HG02981 (cell line): ENCODE results near the gene CENPF.
"Not testable (repeated sequence)": the region's sequence is repeated elsewhere in the genome, so short reads cannot be mapped to it uniquely, and the experiment has no call there.

Source experiments
- ATAC-seq: cut with Tn5 transposase; IDR thresholded peaks from one replicate; pipeline ENCODE4 v1.9.1; 2021; ENCODE audit warnings: mild to moderate bottlenecking, moderate library complexity; ENCODE audit not compliant: unreplicated experiment

CENPF gene

GRCh38 chr1:214583824-214584554, 19.0 kb upstream of the CENPF start:
- ATAC-seq = no peak

- ATAC-seq = peak; percentile 75
These were observed 17.9 kb upstream of the CENPF start for GRCh38 chr1:214584805-214585766.

GRCh38 chr1:214586621-214587020, 16.4 kb upstream of the CENPF start:
- no peak for ATAC-seq

- no peak for ATAC-seq
These were observed 15.8 kb upstream of the CENPF start for GRCh38 chr1:214587165-214587564.

- no peak for ATAC-seq
These were observed 13.9 kb upstream of the CENPF start for GRCh38 chr1:214588963-214589597.

DNA sequence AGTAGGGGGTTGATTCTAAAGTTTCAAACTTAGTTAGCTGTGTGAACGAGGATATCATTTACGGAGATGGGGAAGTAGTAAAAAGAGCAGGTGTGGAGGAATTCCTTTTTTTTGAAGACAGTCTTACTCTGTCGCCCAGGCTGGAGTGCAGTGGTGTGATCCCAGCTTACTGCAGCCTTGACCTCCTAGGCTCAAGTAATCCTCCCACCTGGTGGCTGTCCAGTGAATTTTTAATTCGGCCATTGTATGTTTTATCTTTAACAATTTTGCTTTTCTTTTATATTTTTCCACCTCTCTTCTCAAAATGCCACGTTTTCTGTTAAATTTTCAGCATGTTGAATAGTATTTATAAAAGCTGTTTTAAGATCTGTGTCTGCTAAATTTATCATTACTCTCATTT, 12.3 kb upstream of the CENPF start:
- no peak for ATAC-seq

DNA sequence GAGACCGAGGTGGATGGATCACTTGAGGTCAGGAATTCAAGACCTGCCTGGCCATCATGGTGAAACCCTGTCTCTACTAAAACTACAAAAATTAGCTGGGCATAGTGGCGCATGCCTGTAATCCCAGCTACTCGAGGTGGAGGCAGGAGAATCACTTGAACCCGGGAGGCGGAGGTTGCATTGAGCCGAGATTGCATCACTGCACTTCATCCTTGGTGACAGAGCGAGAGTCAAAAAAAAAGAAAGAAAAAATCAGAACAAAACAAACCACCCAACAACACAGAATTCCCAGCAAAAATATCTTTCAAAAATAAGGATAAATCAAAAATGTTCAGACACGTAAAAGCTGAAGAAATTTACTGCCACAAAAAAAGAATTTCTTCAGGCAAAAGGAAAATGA, 11.1 kb upstream of the CENPF start:
- ATAC-seq = not testable (repeated sequence)

- ATAC-seq = no peak
These were observed 9.8 kb upstream of the CENPF start for GRCh38 chr1:214593158-214593557.

- ATAC-seq = no peak
These were observed 841 bp downstream of the CENPF start for GRCh38 chr1:214603819-214604252.

DNA sequence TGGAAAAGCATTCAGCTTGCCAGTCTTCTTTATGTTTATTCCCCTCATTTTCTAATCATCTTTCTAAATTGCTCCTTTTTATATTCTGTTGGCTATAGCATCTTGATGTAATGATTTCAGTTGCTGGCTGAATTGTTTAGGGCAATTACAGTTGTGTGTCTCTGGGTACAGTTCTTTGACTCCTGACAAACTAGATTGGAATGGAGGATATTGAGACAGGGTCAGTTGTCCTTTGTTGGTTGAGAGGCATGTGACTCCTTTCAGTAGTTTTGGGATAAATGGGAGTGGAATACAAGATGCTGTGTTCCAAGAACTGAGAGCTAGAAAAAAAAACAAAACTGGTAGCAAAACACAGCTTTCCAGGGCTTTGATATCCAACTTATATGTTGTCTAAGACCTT, 1.5 kb downstream of the CENPF start:
- no peak for ATAC-seq

- not testable (repeated sequence) for ATAC-seq
These were observed 2.5 kb downstream of the CENPF start for GRCh38 chr1:214605484-214605883.

DNA sequence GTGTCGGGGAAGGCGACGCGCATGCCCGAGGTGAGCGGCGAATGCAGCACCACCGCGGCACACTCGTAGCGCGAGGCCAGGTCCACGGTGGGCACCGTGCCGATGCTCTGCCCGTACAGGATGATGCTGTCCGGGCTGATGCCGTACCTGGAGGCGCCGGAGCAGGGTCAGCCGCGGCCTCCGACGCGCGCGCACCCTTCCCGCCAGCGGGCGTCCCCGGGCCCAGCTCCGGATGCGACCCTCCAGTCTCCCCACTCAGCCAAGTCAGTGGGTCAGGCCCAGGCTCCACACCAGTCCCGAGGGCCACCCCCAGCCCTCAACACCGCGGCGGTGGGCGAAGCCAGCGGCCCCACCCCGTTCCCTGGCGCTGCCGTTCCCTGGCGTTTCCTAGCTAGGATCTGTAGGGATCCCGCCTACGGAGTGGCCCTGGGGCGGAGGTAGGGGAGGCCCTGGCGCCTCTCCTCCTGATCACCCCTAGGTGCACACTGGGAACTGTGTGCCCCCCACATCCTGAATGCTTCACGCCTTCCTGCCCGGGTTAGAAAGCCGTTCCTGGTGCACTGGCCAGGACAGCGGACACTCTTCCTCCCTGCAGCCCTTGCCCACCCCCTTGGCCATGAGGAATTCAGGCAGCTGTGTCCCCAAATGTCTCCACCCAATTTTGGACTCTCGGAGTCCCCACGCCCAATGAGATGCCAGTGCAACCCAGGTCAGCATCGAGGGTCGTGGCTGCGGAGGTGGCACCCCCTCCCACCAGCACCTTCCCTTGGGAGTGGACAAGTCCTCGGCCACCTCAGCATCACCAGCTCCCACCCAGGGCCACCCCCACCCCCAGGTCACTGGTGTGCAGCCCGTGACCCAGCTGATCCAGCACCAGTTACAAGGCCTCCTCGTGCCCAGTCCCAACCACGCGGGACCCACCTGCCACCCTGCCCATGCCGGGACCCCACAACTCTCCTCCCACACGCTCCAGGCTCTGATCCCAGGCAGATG, 3.2 kb downstream of the CENPF start:
- ATAC-seq = not testable (repeated sequence)

DNA sequence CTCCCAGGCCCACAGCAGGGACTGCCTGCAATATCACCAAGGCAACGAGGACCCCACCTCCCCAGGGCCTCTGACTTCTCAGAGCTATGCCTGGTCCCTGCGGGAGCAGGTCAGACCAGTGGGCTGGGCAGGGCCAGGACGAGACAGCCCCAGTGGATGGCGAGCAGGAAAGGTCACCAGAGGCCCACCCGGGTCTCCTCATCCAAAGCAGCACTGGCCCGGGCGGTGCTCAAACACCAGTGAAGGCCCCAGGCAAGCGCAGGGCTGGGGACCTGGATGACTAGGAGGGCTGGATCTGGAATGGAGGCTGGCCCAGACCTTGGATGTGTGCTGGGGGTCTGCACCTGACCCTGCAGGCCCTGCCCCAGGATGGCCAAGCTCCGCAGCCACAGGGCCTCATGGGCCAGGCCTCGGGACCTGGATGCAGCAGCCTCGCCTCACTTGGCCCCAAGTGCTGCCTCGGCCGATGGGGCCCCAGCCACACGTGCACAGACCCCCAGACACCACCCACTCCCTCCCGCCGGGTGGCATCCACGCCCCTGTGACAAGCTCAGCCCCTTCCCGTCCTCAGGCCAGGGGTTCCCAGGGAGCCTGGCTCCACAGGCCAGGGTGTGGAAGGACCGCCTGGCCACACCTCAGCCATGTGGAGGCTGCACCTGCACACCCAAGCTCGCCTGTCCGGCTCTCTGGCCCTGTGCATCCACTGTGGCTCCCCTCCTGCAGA, 4.7 kb downstream of the CENPF start:
- not testable (repeated sequence) for ATAC-seq

DNA sequence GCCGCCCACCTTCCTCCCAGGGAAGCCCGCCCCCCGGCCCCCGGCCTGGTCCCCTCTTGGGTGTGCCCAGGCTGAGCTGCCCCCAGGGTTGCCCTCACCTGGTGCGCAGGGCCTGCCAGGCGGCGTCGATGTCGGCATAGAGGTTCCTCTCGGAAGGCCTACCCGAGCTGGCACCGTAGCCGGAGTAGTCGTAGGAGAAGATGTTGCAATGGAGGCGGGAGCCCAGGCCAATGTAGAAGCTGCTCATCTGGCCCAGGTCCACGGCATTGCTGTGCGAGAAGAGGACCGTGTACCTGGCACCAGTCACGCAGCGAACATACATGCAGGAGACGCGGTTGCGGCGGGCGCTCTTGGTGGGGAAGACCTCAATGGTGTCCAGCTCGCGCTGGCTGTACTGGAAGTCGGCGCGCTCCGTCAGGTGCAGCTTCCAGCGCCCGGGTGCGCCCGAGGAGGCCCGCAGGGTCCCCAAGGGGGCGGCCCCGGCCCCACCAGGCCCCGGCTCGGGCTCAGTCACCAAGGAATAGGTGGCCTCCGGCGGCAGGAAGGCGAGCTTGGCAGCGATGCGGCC, 5.3 kb downstream of the CENPF start:
- ATAC-seq = not testable (repeated sequence)

DNA sequence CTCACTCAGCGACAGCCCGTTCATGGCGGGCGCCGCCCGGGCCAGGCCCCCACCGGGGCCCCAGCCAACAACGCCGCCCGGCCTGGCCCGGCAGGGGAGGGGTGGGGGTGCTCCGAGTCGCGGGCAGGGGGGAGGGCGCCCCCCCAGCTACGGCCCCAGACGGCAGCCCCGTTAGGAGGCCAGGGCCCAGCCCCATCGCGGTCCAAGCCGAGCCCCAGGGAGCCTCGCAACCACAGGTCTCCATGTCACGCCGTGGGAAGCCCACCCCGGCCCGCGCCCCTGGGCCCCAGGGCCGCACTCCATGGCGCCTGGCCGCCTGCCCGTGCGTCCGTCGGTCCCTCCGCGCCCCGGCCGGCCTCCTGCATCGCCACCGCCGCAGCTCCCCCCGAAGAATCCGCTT, 5.8 kb downstream of the CENPF start:
- not testable (repeated sequence) for ATAC-seq

DNA sequence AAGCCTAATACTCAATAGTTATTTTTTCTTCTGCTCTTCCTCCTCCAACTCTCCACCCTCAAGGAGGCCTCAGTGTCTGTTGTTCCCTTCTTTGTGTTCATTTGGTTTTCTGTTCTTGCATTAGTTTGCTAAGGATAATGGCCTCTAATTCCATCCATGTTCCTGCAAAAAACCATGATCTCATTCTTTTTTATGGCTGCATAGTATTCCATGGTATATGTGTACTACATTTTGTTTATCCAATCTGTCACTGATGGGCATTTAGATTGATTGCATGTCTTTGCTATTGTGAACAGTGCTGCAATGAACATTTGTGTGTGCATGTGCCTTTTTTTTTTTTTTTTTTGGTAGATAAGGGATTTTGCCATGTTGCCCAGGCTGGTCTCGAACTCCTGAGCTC, 6.7 kb downstream of the CENPF start:
- ATAC-seq = no peak

GRCh38 chr1:214610136-214610535, 7.1 kb downstream of the CENPF start:
- ATAC-seq = peak; percentile 85

DNA sequence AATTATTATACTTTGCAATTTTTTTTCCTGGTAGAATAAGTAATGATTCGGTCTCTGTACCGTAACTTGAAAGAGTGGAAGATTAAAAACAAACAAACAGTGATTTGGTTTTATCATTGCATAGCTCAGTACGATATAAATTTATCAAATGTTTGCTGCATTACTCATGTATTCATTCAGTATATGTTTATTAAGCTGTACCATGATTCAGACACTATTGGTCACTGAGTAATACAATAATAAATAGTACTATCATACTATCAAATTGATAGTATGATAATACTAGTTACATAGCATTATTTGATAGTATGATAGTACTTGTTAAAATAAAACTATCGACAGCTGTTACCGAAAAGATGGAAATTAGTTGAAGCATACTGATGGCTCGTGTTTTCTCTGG, 12.1 kb downstream of the CENPF start:
- ATAC-seq = no peak

DNA sequence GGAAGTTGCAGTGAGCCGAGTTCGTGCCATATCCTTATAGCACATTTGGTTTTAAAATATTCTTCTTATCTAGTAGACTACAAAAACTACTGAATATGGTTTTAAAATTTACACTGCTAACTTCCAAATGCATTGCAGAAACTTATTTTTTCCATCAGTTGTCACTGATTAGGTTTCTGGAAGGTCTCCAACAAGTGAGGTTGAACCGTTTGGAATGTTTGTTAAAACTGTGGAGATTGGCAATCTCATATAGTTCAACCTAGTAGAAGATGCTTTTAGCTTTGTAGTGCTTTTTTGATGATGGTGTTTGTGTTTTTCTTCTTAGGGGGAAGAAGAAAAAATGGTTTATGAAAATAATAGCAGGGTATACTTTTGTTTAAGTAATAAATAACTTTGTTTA, 12.9 kb downstream of the CENPF start:
- no peak for ATAC-seq
